GM10248 (cell line): ENCODE measurements around the gene PCMTD2.
"Not testable (repeated sequence)": the region's sequence is repeated elsewhere in the genome, so short reads cannot be mapped to it uniquely, and the experiment has no call there.

Experiments
- CTCF ChIA-PET: fragments of 300-600 bp; sonication (Branson Sonifier 250); formaldehyde crosslinking; extraction: SDS; loops from one replicate; lab custom pipeline; 2021; ENCODE audit warnings: antibody characterized with exemption; lab: Yijun Ruan, JAX
- POLR2A ChIA-PET: fragments of 350-650 bp; sonication (Branson Sonifier 250); formaldehyde crosslinking; extraction: SDS; loops from one replicate; lab custom pipeline; 2020; ENCODE audit warnings: antibody characterized with exemption; lab: Yijun Ruan, JAX
- DNase-seq: peaks from one replicate; pipeline ENCODE4 v3.0.0; 2012; ENCODE audit errors: extremely low spot score

PCMTD2 gene

DNA sequence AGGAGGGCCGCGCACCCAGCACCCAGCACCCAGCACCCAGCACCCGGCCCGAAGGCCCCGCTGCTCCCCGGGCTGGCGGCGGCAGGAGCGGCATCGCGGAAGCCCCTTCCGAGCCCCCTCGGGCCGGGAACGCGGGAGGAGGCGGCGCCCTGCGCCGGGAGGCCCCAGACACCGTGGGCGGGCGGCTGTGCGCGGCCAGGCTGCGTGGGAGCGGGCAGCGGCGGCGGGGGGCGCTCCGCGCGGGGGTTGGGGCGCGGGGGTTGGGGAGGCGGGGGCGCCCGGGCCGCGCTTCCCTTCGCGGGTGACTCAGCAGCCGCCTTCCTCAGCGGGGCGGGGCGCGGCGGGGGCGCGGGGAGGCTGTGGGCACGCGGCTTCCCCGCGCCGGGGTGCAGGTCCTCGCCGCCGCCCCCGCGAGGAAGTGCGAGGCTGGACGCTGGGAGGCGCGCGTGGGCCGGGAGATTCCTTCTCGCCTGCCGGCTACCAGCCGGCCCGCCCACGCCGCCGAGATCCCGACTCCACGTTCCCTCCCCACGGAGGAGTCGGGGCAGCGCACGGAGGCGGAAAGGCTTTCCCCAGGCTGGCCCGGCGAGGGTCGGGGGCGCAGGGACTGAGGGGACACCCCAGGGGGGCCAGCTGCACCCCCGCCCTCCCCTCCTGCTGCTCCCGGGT, 61.0 kb downstream of the PCMTD2 start:
- DNase-seq, POLR2A ChIA-PET, CTCF ChIA-PET: not testable (repeated sequence)

DNA sequence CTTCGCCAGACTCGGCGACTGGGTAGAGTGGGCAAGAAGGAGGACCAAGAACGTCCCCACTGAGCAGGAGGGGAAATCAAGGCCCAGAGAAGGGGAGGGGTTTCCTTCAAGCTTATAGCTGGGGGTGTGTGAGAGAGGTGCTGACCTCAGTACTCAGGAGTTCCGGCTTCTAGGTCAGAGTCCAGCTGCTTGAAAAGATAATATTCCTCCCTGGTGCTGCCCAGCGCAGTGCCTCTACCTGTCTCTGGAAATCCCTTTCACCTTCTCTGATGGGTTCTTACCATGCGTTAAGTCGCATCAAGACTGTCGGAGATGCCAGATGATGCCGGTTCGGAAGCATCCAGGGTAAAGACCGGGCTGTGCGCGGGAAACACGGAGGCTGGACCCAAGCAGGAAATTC, 61.8 kb downstream of the PCMTD2 start:
- DNase-seq, POLR2A ChIA-PET, CTCF ChIA-PET: not testable (repeated sequence)

DNA sequence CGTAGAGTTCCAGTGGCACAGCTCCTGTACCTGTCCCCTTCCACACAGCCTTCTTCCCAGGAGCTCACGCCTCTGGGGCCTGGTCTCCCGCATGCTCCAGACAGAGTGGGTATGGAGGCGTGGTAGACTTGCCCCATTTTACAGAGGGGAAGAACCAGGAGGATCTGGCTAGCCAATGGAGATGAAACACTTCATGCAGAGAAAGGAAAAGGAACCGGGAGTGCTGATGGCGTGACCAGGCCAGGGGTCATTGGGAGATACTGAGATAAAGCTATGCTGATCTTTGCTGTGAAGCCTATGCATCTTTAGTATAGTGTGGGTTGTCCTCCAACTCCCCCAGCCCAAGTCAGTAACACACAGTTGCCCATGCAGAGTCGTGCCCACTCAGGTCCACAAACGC, 62.5 kb downstream of the PCMTD2 start:
- CTCF ChIA-PET, POLR2A ChIA-PET, DNase-seq: not testable (repeated sequence)

DNA sequence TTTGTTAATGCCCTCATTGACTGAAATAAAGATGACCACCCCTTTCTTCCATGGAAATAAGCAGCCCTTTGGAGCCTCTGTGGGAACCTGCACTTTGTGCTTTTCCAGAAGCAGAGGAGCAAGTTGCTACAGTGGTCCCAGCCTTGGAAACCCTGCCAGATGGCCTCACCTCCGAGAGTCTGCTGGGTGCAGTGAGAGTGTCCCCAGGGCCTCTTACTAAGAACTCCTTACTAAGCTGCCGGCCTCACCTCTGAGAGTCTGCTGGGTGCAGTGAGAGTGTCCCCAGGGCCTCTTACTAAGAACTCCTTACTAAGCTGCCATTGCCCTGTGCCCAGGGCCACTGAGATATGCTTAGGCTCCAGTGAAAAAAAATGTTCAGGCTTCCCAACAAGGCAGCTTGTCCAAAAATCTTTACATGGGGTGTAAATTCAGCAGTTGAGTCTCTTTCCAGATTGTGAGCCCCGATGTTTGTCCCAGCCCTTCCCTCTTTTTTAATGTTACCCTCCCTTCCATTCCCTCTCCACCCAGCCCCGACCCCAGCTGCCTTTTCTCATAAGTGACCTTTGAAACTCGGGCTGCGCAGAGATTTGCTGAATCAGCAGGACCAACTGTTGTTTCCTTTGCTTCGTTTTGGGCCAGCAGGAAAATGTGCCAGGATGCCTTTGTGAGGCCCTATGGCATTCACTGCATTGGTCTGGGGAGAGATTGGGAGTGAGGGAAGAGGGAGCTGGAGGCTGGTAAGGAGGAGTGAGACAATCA, 66.7 kb downstream of the PCMTD2 start:
- DNase-seq, POLR2A ChIA-PET, CTCF ChIA-PET: not testable (repeated sequence)
